ACHN (cell line): ENCODE measurements around the gene TBRG1.

Source experiments
- DNase-seq: peaks from one replicate; pipeline ENCODE4 v3.0.0-alpha.2; 2015
- in situ Hi-C: cut with HindIII; loops from 2 replicates; pipeline ENCODE4 v1.10.0; 2017; ENCODE audit warnings: low sequenced_read_pairs, low pct_ligation_motif_present, low pct_unique_long_range_greater_than_20kb

The TBRG1 gene

DNA sequence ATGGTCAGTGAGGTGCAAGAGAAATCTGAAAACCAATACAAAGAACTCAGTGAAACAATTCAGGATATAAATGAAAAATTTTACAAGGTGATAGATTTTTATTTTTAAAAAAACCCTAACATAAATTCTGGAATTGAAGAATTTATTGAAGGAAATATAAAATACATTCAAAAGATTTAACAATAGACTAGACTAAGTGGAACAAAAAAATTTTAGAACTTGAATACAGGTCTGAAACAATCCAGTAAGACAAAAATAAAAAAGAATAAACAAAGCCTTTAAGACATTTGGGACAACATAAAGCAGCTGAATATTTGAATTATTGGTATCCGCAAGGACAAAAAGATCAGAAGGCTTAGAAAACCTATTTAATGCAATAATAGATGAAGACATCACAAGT lies 59.8 kb downstream of the TBRG1 start:
- in situ Hi-C loops, result no loop called here
- no peak for DNase-seq
